ENCODE results near the gene WDR93.

- TF ChIP-seq ZNF138 (CRISPR knock-in tag; conservative IDR thresholded peaks at IDR 0.05) (no peak), SP1 (CRISPR knock-in tag; conservative IDR thresholded peaks at IDR 0.05) (no peak), ATF6 (CRISPR knock-in tag; IDR thresholded peaks at IDR 0.05) (no peak), CTCF (IDR thresholded peaks at IDR 0.05) (peak; percentile 89), E2F1 (CRISPR knock-in tag; IDR thresholded peaks at IDR 0.05) (no peak), KAT7 (CRISPR knock-in tag; IDR thresholded peaks at IDR 0.05; ENCODE audit: borderline replicate concordance) (no peak), ARID4B (CRISPR knock-in tag; IDR thresholded peaks at IDR 0.05; ENCODE audit: borderline replicate concordance) (no peak), MAX (CRISPR knock-in tag; IDR thresholded peaks at IDR 0.05) (0 out of 2 replicates have a peak, but pooled peaks have one; percentile 25), MLX (CRISPR knock-in tag; IDR thresholded peaks at IDR 0.05) (no peak), CREM (CRISPR knock-in tag; IDR thresholded peaks at IDR 0.05) (no peak), ATF2 (CRISPR knock-in tag; IDR thresholded peaks at IDR 0.05; ENCODE audit: borderline replicate concordance, low read depth) (no peak), NR2C2 (CRISPR knock-in tag; IDR thresholded peaks at IDR 0.05) (no peak)
These were observed 43.3 kb upstream of the WDR93 start for GRCh38 chr15:89647191-89647851.

Measured in WTC11 (cell line).